ENCODE data around the gene KIFBP.
"Not testable (repeated sequence)": the region's sequence is repeated elsewhere in the genome, so short reads cannot be mapped to it uniquely, and the experiment has no call there.

Gene KIFBP

DNA sequence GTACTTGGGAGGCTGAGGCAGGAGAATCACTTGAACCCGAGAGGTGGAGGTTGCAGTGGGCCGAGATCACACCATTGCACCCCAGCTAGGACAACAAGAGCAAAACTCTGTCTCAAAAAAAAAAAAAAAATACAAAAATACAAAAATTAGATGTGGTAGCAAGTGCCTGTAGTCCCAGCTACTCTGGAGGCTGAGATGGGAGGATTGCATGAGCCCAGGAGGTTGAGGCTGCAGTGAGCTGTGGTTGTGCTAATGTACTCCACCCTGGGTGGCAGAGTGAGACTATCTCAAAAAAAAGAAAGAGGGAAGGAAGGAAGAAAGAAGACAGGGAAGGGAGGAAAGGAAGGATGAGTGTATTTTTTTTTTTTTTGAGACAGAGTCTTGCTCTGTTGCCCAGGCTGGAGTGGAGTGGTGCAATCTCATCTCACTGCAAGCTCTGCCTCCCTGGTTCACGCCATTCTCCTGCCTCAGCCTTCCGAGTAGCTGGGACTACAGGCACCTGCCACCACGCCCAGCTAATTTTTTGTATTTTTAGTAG, 12.6 kb upstream of the KIFBP start:
- not testable (repeated sequence) for H3K4me3 ChIP-seq (ENCODE audit: low read length in 2 of 2); H4K91ac ChIP-seq (ENCODE audit: low read depth, low read length, poor library complexity); H3K14ac ChIP-seq (ENCODE audit: low read length); H3K18ac ChIP-seq (ENCODE audit: low read length); H3K4ac ChIP-seq (ENCODE audit: low read length); H4K8ac ChIP-seq (ENCODE audit: low read depth, low read length); H3K23ac ChIP-seq (ENCODE audit: low read depth, low read length, poor library complexity); H3K4me1 ChIP-seq (ENCODE audit: control insufficient read depth in 2 of 2, insufficient read depth in 1 of 2, low read depth in 1 of 2, low read length in 2 of 2); H2BK5ac ChIP-seq (ENCODE audit: low read length); H3K9ac ChIP-seq (ENCODE audit: low read depth, low read length, poor library complexity); H3K27me3 ChIP-seq (ENCODE audit: control insufficient read depth in 3 of 3, insufficient read depth in 3 of 3, low read depth in 1 of 3, low read length in 3 of 3); H2AK5ac ChIP-seq (ENCODE audit: low read depth, low read length); H2BK12ac ChIP-seq (ENCODE audit: low read length); H2BK120ac ChIP-seq (ENCODE audit: low read depth, low read length); H2BK15ac ChIP-seq (ENCODE audit: low read length); H3K79me1 ChIP-seq (ENCODE audit: low read depth, low read length); DNase-seq (ENCODE audit: low spot score); H3K27ac ChIP-seq (replicated peaks; ENCODE audit: low read length); H2AFZ ChIP-seq (ENCODE audit: low read length); H3K4me2 ChIP-seq (ENCODE audit: insufficient read depth, low read length, poor library complexity, severe bottlenecking); H3K9me3 ChIP-seq (replicated peaks in 1 of 2; ENCODE audit: control insufficient read depth in 2 of 2, insufficient read depth in 1 of 2, low read depth in 1 of 2, low read length in 2 of 2)
- no CpG with 5 or more reads among the region's 5 CpGs for WGBS, 2 donors (ENCODE audit: extremely low coverage in 2 of 2, insufficient read length in 2 of 2, insufficient replicate concordance in 1 of 2)
- peaks cover 40 to 97% of the 10 kb centered on the region in 2 donors for H3K36me3 ChIP-seq (replicated peaks in 1 of 2; ENCODE audit: control insufficient read depth in 2 of 2, insufficient read depth in 2 of 2, low read length in 2 of 2)

DNA sequence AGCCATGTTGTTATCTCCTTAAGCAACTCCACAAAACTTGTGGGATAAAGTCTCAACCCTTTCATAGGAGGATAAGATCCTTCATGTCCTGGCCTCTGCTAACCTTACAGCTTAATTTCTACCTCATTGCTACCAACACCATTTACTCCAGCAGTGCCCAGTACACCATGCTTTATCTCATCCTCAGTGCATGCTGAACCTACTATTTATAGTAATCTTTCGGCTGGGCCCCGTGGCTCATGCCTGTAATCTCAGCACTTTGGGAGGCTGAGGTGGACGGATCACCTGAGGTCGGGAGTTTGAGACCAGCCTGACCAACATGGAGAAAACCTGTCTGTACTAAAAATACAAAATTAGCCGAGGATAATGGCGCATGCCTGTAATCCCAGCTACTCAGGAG, 8.9 kb upstream of the KIFBP start:
- not testable (repeated sequence) for H2BK15ac ChIP-seq (ENCODE audit: low read length); H3K4me2 ChIP-seq (ENCODE audit: insufficient read depth, low read length, poor library complexity, severe bottlenecking); H4K8ac ChIP-seq (ENCODE audit: low read depth, low read length); H2AK5ac ChIP-seq (ENCODE audit: low read depth, low read length); DNase-seq (ENCODE audit: low spot score); H3K4me3 ChIP-seq (ENCODE audit: low read length in 2 of 2); H3K27ac ChIP-seq (replicated peaks; ENCODE audit: low read length); H4K91ac ChIP-seq (ENCODE audit: low read depth, low read length, poor library complexity); H3K14ac ChIP-seq (ENCODE audit: low read length); H3K9ac ChIP-seq (ENCODE audit: low read depth, low read length, poor library complexity); H3K79me1 ChIP-seq (ENCODE audit: low read depth, low read length); H3K9me3 ChIP-seq (replicated peaks in 1 of 2; ENCODE audit: control insufficient read depth in 2 of 2, insufficient read depth in 1 of 2, low read depth in 1 of 2, low read length in 2 of 2); H3K23ac ChIP-seq (ENCODE audit: low read depth, low read length, poor library complexity); H2BK5ac ChIP-seq (ENCODE audit: low read length); H3K27me3 ChIP-seq (ENCODE audit: control insufficient read depth in 3 of 3, insufficient read depth in 3 of 3, low read depth in 1 of 3, low read length in 3 of 3); H3K4me1 ChIP-seq (ENCODE audit: control insufficient read depth in 2 of 2, insufficient read depth in 1 of 2, low read depth in 1 of 2, low read length in 2 of 2); H2BK120ac ChIP-seq (ENCODE audit: low read depth, low read length); H2AFZ ChIP-seq (ENCODE audit: low read length); H2BK12ac ChIP-seq (ENCODE audit: low read length); H3K18ac ChIP-seq (ENCODE audit: low read length); H3K4ac ChIP-seq (ENCODE audit: low read length)
- H3K36me3 ChIP-seq (replicated peaks in 1 of 2; ENCODE audit: control insufficient read depth in 2 of 2, insufficient read depth in 2 of 2, low read length in 2 of 2): peaks cover 21 to 97% of the 10 kb centered on the region in 2 donors
- no CpG with 5 or more reads among the region's 6 CpGs for WGBS, 2 donors (ENCODE audit: extremely low coverage in 2 of 2, insufficient read length in 2 of 2, insufficient replicate concordance in 1 of 2)

DNA sequence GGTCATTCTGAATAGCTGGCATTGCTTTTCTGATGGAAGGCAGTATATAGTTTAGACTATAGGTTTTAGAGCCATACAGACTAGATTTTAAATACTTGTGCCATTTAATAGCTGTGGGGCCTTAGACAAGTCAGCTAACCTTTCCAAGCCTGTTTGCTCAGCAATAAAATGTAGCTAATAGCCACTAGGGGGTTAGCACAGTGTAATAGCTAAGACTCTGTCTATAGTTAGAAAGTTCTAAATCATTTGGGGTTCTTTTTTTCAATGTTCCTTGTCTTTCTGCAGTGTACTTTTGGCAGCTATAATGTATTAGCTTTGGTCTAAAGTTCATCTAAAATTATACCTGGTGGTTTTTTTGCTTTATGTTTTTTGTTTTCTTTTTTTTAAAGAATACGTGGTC, 7.5 kb upstream of the KIFBP start:
- H3K14ac ChIP-seq (ENCODE audit: low read length): no peak overlapping the region
- H3K4me2 ChIP-seq (ENCODE audit: insufficient read depth, low read length, poor library complexity, severe bottlenecking): no peak overlapping the region
- no peak overlapping the region for H4K8ac ChIP-seq (ENCODE audit: low read depth, low read length)
- H4K91ac ChIP-seq (ENCODE audit: low read depth, low read length, poor library complexity): no peak overlapping the region
- no peak overlapping the region for H2BK5ac ChIP-seq (ENCODE audit: low read length)
- no peak overlapping the region for H2BK15ac ChIP-seq (ENCODE audit: low read length)
- no peak overlapping the region for H3K4ac ChIP-seq (ENCODE audit: low read length)
- no peak overlapping the region for H2AK5ac ChIP-seq (ENCODE audit: low read depth, low read length)
- DNase-seq (ENCODE audit: low spot score): no peak
- H3K23ac ChIP-seq (ENCODE audit: low read depth, low read length, poor library complexity): no peak overlapping the region
- no peak overlapping the region for H3K27ac ChIP-seq (replicated peaks; ENCODE audit: low read length)
- peaks cover 18 to 98% of the 10 kb centered on the region in 2 donors for H3K36me3 ChIP-seq (replicated peaks in 1 of 2; ENCODE audit: control insufficient read depth in 2 of 2, insufficient read depth in 2 of 2, low read length in 2 of 2)
- H3K18ac ChIP-seq (ENCODE audit: low read length): no peak overlapping the region
- H3K79me1 ChIP-seq (ENCODE audit: low read depth, low read length): no peaks in the 10 kb centered on the region
- no peak overlapping the region for H3K4me3 ChIP-seq (ENCODE audit: low read length in 2 of 2)
- H2BK120ac ChIP-seq (ENCODE audit: low read depth, low read length): no peak overlapping the region
- WGBS, 2 donors (ENCODE audit: extremely low coverage in 2 of 2, insufficient read length in 2 of 2, insufficient replicate concordance in 1 of 2): no CpG with 5 or more reads among the region's 1 CpG
- no peak overlapping the region for H2BK12ac ChIP-seq (ENCODE audit: low read length)
- H3K9ac ChIP-seq (ENCODE audit: low read depth, low read length, poor library complexity): no peak overlapping the region
- H2AFZ ChIP-seq (ENCODE audit: low read length): no peak overlapping the region
- no peaks in the 10 kb centered on the region for H3K4me1 ChIP-seq (ENCODE audit: control insufficient read depth in 2 of 2, insufficient read depth in 1 of 2, low read depth in 1 of 2, low read length in 2 of 2)
- no peaks in the 10 kb centered on the region for H3K27me3 ChIP-seq (ENCODE audit: control insufficient read depth in 3 of 3, insufficient read depth in 3 of 3, low read depth in 1 of 3, low read length in 3 of 3)
- no peaks in the 10 kb centered on the region for H3K9me3 ChIP-seq (replicated peaks in 1 of 2; ENCODE audit: control insufficient read depth in 2 of 2, insufficient read depth in 1 of 2, low read depth in 1 of 2, low read length in 2 of 2)

DNA sequence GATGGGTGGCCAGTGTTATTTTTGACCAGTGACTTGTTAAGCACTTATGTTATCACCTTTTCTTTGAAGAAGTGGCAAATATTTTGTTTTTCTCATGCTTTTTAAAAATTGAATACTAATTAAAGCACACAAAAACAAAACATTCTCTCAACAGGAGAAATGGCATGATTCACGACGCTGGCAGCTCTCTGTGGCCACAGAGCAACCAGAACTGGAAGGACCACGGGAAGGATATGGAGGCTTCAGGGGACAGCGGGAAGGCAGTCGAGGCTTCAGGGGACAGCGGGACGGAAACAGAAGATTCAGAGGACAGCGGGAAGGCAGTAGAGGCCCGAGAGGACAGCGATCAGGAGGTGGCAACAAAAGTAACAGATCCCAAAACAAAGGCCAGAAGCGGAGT, 6.2 kb upstream of the KIFBP start:
- no peak overlapping the region for H3K27ac ChIP-seq (replicated peaks; ENCODE audit: low read length)
- no peak overlapping the region for H3K18ac ChIP-seq (ENCODE audit: low read length)
- no peak overlapping the region for H3K23ac ChIP-seq (ENCODE audit: low read depth, low read length, poor library complexity)
- H4K91ac ChIP-seq (ENCODE audit: low read depth, low read length, poor library complexity): no peak overlapping the region
- no peak overlapping the region for H3K4me3 ChIP-seq (ENCODE audit: low read length in 2 of 2)
- H2AFZ ChIP-seq (ENCODE audit: low read length): no peak overlapping the region
- no peaks in the 10 kb centered on the region for H3K79me1 ChIP-seq (ENCODE audit: low read depth, low read length)
- no peaks in the 10 kb centered on the region for H3K27me3 ChIP-seq (ENCODE audit: control insufficient read depth in 3 of 3, insufficient read depth in 3 of 3, low read depth in 1 of 3, low read length in 3 of 3)
- H3K4me2 ChIP-seq (ENCODE audit: insufficient read depth, low read length, poor library complexity, severe bottlenecking): no peak overlapping the region
- H3K9me3 ChIP-seq (replicated peaks in 1 of 2; ENCODE audit: control insufficient read depth in 2 of 2, insufficient read depth in 1 of 2, low read depth in 1 of 2, low read length in 2 of 2): no peaks in the 10 kb centered on the region
- H2BK5ac ChIP-seq (ENCODE audit: low read length): no peak overlapping the region
- H3K4ac ChIP-seq (ENCODE audit: low read length): no peak overlapping the region
- no peak for DNase-seq (ENCODE audit: low spot score)
- no CpG with 5 or more reads among the region's 11 CpGs for WGBS, 2 donors (ENCODE audit: extremely low coverage in 2 of 2, insufficient read length in 2 of 2, insufficient replicate concordance in 1 of 2)
- no peak overlapping the region for H4K8ac ChIP-seq (ENCODE audit: low read depth, low read length)
- no peaks in the 10 kb centered on the region for H3K4me1 ChIP-seq (ENCODE audit: control insufficient read depth in 2 of 2, insufficient read depth in 1 of 2, low read depth in 1 of 2, low read length in 2 of 2)
- no peak overlapping the region for H2BK12ac ChIP-seq (ENCODE audit: low read length)
- H2AK5ac ChIP-seq (ENCODE audit: low read depth, low read length): no peak overlapping the region
- H2BK15ac ChIP-seq (ENCODE audit: low read length): no peak overlapping the region
- H3K36me3 ChIP-seq (replicated peaks in 1 of 2; ENCODE audit: control insufficient read depth in 2 of 2, insufficient read depth in 2 of 2, low read length in 2 of 2): peaks cover 17 to 88% of the 10 kb centered on the region in 2 donors
- H3K9ac ChIP-seq (ENCODE audit: low read depth, low read length, poor library complexity): no peak overlapping the region
- no peak overlapping the region for H2BK120ac ChIP-seq (ENCODE audit: low read depth, low read length)
- no peak overlapping the region for H3K14ac ChIP-seq (ENCODE audit: low read length)
